IPS-18a (cell line): ENCODE measurements around the gene AXDND1.

Experiments used
- H3K27ac ChIP-seq: one replicate; pipeline ENCODE4 v1.5.1; 2013; ENCODE audit warnings: low read length
- H3K27me3 ChIP-seq: one replicate; pipeline ENCODE4 v1.6.1; 2013; ENCODE audit warnings: mild to moderate bottlenecking, low read length; ENCODE audit not compliant: control insufficient read depth, insufficient read depth
- H3K36me3 ChIP-seq: one replicate; pipeline ENCODE4 v1.6.1; 2013; ENCODE audit warnings: low read depth, low read length; ENCODE audit not compliant: control insufficient read depth
- H3K4me1 ChIP-seq: one replicate; pipeline ENCODE4 v1.6.1; 2013; ENCODE audit warnings: low read depth, low read length; ENCODE audit not compliant: control insufficient read depth
- H3K4me3 ChIP-seq: one replicate; pipeline ENCODE4 v1.5.1; 2013; ENCODE audit warnings: low read length
- H3K9ac ChIP-seq: one replicate; pipeline ENCODE4 v1.6.1; 2013; ENCODE audit warnings: mild to moderate bottlenecking, low read length, moderate library complexity
- H3K9me3 ChIP-seq: one replicate; pipeline ENCODE4 v1.6.1; 2013; ENCODE audit warnings: low read depth, low read length; ENCODE audit not compliant: control insufficient read depth

The AXDND1 gene

GRCh38 chr1:179548666-179549367 lies 183.0 kb downstream of the AXDND1 start:
- Histone ChIP-seq H3K4me1 (no peaks in the 10 kb centered on the region), H3K27me3 (no peaks in the 10 kb centered on the region), H3K9me3 (no peaks in the 10 kb centered on the region), H3K36me3 (no peaks in the 10 kb centered on the region), H3K27ac (no peak overlapping the region), H3K4me3 (no peak overlapping the region), H3K9ac (no peak overlapping the region)

- Histone ChIP-seq H3K27ac (no peak overlapping the region), H3K27me3 (no peaks in the 10 kb centered on the region), H3K36me3 (no peaks in the 10 kb centered on the region), H3K4me3 (no peak overlapping the region), H3K4me1 (peaks cover under 1% of the 10 kb centered on the region), H3K9ac (no peak overlapping the region), H3K9me3 (no peaks in the 10 kb centered on the region)
Observed at GRCh38 chr1:179549368-179549700, 183.6 kb downstream of the AXDND1 start.

DNA sequence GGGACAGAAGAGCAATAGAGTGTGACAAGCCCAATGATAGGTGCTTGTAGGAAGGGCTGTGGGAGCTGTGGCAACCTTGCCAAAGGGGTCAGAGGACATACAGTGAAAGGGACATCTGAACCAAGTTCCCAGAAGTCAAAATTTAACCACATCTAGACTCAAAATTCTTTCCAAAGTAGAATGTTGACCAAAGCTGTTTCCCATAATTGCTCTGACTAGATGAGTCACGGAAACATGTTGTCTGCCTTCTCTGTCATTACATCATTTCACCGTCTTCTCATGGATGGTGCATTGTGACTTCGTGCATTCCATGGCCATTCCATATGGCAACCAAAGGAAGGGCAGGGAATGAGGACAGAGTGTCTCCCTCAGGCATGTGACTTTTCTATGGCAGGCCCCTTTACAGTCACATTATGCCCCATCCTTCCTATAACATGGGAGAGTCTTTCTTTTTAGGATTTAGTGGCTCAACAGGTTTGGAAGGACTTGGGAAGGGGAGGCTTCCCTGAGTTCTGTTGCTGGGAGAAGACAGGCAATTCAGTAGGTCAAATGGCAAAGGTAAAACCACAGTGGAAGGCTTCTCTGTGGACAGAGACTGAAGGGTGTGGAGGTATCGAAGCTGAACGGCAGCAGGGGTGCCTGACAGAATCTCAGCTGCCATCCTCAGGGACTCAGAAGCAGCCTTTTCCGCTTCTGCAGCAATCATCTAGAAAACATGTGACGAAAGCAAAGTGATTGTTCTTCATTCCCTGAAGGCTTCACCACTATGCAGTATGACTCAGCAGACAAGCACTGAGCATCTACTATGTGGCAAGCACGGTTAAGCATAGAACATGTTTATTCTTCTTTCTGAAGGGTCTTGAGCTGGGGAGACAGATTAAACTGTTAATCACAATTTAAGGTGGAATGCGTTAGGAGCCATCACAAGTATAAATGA lies 185.2 kb downstream of the AXDND1 start:
- H3K36me3 ChIP-seq: no peaks in the 10 kb centered on the region
- H3K9me3 ChIP-seq: no peaks in the 10 kb centered on the region
- no peak overlapping the region for H3K9ac ChIP-seq
- H3K27ac ChIP-seq: no peak overlapping the region
- peaks cover 3% of the 10 kb centered on the region for H3K4me1 ChIP-seq
- H3K4me3 ChIP-seq: no peak overlapping the region
- no peaks in the 10 kb centered on the region for H3K27me3 ChIP-seq

DNA sequence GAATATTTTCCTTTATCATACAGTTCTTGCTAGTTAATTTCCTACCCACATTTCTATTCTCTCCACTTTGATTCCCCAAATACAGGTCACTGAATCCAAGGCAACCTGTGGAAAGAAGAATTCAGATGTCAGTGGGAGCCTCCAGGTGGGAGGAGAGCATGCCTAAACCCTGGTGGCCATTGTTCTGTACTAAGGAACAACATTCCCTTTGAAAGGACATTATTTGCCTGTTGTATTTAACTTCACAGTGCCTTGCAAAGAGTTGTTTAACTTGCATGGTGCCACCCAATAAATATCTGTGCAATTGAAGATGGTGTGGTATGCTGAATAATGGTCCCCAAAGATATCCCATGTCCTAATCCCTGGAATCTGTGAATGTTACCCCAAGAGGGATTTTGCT lies 188.7 kb downstream of the AXDND1 start:
- Histone ChIP-seq H3K9ac (no peak overlapping the region), H3K27ac (no peak overlapping the region), H3K9me3 (no peaks in the 10 kb centered on the region), H3K36me3 (no peaks in the 10 kb centered on the region), H3K4me3 (no peak overlapping the region), H3K27me3 (no peaks in the 10 kb centered on the region), H3K4me1 (peaks cover 3% of the 10 kb centered on the region)

DNA sequence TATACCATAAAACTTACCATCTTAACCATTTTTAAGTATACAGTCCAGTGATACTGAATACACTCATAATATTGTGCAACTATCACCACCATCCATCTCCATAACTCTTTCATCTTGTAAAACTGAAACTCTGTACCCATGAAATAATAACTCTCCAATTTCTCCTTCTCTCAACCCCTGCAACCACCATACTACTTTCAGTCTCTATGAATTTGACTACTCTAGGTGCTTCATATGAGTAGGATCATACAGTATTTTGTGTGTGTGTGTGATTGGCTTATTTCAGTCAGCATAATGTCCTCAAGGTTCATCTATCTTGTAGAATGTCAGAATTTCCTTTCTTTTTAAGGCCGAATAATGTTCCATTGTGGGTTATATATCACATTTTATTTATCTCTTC lies 192.3 kb downstream of the AXDND1 start:
- no peaks in the 10 kb centered on the region for H3K9me3 ChIP-seq
- H3K9ac ChIP-seq: no peak overlapping the region
- H3K36me3 ChIP-seq: no peaks in the 10 kb centered on the region
- H3K27ac ChIP-seq: no peak overlapping the region
- H3K27me3 ChIP-seq: no peaks in the 10 kb centered on the region
- H3K4me3 ChIP-seq: no peak overlapping the region
- peaks cover 3% of the 10 kb centered on the region for H3K4me1 ChIP-seq

DNA sequence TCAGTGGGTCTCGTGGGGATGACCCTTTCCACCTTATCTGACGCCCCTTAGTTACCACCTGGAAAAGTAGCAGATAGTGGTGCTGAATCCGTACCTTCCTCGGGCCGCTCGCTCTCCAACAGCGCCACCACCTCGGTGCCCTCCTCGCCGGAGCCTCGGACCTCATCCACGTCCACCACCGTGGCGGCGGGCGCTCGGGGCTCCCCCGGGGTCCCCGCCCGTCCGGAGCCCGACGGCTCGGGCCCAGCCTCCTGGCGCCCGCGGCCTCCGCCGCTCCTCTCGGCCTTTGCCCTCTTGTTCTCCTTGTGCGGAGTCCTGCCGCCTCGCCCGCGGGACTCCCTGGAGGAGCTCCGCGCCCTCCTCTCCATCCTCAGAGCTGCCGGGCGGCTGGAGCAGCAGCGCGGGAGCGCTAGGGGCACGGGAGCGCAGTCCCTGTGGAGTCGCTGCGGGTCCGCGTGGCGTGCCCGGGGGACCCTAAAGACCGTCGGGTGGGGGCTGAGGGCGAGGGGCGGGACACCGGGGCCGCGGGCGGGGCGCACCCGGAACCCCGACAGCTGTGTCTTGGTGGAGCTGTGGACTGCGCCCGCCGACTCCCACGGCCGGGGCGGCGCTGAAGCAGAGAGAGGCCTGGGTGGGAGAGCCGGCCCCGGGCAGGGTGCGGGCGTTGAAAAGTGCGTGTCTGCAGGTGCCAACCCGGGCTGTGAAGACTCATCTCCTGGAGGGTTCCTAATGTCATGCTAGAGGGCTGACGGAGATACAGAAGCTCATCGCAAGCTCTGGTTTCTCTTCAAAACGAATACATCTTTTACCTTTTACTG lies 209.9 kb downstream of the AXDND1 start, which contains the start of gene NPHS2:
Gene NPHS2 (minus strand): TSS at position 452 of the 818 bp plus-strand sequence. CDS start 84 bp downstream, at position 368.
- H3K4me1 ChIP-seq: peaks cover 6% of the 10 kb centered on the region
- H3K9me3 ChIP-seq: no peaks in the 10 kb centered on the region
- no peak within 1 kb of the TSS for H3K9ac ChIP-seq
- no peaks in the 10 kb centered on the region for H3K36me3 ChIP-seq
- no peak within 1 kb of the TSS for H3K27ac ChIP-seq
- H3K27me3 ChIP-seq: peaks cover 58% of the 10 kb centered on the region
- peak within 1 kb of the TSS; percentile 50 for H3K4me3 ChIP-seq

- Histone ChIP-seq H3K4me3 (peak overlapping the region; percentile 50), H3K27ac (no peak overlapping the region), H3K4me1 (peaks cover 6% of the 10 kb centered on the region), H3K9me3 (no peaks in the 10 kb centered on the region), H3K27me3 (peaks cover 58% of the 10 kb centered on the region), H3K9ac (no peak overlapping the region), H3K36me3 (no peaks in the 10 kb centered on the region)
Observed at GRCh38 chr1:179576509-179576908, 210.7 kb downstream of the AXDND1 start.

- Histone ChIP-seq H3K27ac (no peak overlapping the region), H3K36me3 (no peaks in the 10 kb centered on the region), H3K4me3 (no peak overlapping the region), H3K9ac (no peak overlapping the region), H3K9me3 (no peaks in the 10 kb centered on the region), H3K4me1 (peaks cover 2% of the 10 kb centered on the region), H3K27me3 (peaks cover 29% of the 10 kb centered on the region)
Observed at GRCh38 chr1:179583771-179584320, 218.1 kb downstream of the AXDND1 start.

DNA sequence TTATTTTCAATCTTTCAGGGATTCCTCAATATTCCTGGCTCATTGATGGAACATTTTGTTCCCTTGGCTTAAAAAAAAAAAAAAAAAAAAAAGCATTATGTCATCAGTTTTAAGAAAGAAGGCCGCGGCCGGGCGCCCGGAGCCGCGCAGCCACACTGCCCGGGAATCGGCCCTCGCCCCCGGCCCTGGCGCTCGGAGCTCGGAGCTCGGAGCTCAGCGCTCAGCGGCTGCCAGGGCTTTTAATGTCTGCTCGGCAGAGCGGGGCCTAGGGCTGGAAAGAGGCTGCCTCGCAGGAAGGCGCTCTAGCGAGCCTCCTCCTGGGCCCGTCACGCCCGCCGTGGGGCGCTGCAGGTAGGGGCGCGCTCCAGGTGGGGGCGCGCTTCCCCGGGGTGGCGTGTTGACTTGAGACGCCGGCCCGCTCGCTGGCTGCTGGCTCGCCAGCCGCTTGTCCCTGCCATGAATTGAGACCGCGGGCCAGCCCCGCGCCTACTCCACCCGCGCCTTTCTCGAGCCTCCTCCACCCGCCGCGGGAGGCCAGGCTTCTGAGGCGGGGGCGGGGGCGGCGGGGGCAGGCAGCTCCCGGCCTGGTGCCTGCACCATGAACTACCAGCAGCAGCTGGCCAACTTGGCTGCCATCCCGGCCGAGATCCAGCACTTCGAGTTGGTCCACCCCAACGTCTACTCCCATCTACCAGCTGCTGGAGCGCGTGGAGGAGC lies 220.5 kb downstream of the AXDND1 start:
- Histone ChIP-seq H3K27me3 (peaks cover 27% of the 10 kb centered on the region), H3K9me3 (no peaks in the 10 kb centered on the region), H3K9ac (peak overlapping the region; percentile 38), H3K4me3 (peak overlapping the region; percentile 49), H3K4me1 (peaks cover 2% of the 10 kb centered on the region), H3K36me3 (no peaks in the 10 kb centered on the region), H3K27ac (no peak overlapping the region)

DNA sequence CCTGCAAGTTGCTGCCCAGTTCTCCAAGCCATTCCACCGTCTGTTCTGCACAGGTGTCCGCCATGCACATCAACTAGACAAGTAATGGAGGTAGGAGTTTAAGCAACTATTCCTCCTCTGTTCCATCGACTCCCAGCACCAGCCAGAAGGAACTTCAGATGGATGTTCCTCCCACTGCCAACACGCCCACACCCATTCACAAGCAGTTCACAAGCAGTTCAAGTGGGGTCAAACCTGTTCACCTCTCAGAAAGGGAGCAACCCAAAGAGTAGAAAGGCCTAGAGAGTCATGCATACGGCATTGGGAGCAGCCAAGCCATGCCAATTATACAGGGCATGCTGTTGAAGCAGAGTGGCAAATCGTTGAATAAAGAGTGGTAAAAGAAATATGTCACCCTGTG lies 221.6 kb downstream of the AXDND1 start:
- Histone ChIP-seq H3K27me3 (peaks cover 27% of the 10 kb centered on the region), H3K4me3 (no peak overlapping the region), H3K4me1 (peaks cover 2% of the 10 kb centered on the region), H3K9ac (no peak overlapping the region), H3K9me3 (no peaks in the 10 kb centered on the region), H3K36me3 (no peaks in the 10 kb centered on the region), H3K27ac (no peak overlapping the region)
